ENCODE measurements around the gene ARL6IP4. TPM values are rescaled to one million over a fixed set of nuclear protein-coding genes. Genes with fewer than 3 reads are reported as not detected.

Gene ARL6IP4
- total RNA-seq, 2 donors from 2014 or later: 157 to 284 TPM

DNA sequence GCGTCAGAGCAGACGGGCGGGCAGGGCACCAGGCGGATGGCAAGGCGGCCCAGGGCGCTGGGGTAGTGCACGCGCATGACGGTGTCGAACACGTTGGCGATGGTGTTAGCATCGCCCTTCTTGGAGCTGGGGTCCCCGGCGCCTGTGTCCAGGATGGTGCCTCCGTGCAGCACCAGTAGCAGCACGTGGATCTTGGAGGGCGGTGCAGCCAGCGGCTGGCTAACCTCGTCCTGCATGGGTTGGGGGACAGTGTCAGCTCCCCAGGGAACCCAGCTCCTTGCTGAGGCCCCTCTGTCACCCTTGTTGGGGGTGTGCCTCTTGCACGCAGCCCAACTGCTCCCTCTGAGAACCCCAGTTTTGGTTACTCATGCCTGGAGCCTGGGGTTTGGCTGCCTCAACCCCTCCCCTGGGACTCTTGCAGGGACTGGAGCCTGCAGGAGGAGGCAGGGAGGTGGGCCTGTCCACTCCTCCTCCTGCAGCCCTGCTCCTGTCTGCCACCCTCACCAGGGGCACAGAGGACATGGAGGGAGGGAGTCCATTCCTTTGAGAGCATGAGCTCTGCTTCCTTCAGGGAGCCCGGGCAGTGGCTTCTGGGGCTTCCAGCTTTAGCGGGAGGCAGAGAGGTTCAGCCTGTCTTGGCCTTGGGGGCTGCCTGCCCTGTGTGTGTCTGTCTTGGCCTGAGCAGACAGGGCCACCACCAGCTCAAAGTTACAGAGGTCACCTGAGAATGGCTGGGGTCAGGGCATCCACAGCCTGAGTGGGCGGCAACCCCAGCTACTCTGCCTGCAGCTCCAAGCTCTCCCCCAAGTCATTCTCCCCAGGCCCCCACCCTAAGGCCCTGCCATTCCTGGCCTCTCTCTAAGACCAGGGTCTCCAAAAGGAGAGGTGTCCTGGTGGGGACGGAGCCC, 17.1 kb downstream of the ARL6IP4 start:
- Histone ChIP-seq H3K27me3 (no peaks in the 10 kb centered on the region), H3K36me3 (peaks cover 25% of the 10 kb centered on the region), H3K9me3 (no peaks in the 10 kb centered on the region), H3K4me1 (peaks cover 0 to 18% of the 10 kb centered on the region in 2 donors), H3K27ac (no peak overlapping the region), H3K4me3 (no peak overlapping the region)
- TF ChIP-seq, protein P1, sequence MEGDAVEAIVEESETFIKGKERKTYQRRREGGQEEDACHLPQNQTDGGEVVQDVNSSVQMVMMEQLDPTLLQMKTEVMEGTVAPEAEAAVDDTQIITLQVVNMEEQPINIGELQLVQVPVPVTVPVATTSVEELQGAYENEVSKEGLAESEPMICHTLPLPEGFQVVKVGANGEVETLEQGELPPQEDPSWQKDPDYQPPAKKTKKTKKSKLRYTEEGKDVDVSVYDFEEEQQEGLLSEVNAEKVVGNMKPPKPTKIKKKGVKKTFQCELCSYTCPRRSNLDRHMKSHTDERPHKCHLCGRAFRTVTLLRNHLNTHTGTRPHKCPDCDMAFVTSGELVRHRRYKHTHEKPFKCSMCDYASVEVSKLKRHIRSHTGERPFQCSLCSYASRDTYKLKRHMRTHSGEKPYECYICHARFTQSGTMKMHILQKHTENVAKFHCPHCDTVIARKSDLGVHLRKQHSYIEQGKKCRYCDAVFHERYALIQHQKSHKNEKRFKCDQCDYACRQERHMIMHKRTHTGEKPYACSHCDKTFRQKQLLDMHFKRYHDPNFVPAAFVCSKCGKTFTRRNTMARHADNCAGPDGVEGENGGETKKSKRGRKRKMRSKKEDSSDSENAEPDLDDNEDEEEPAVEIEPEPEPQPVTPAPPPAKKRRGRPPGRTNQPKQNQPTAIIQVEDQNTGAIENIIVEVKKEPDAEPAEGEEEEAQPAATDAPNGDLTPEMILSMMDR (IDR thresholded peaks at IDR 0.05): no peak
- no peak for DNase-seq (ENCODE audit: low spot score)

- DNase-seq (ENCODE audit: low spot score): no peak
- Histone ChIP-seq H3K36me3 (peaks cover 25% of the 10 kb centered on the region), H3K4me1 (peaks cover 0 to 18% of the 10 kb centered on the region in 2 donors), H3K9me3 (no peaks in the 10 kb centered on the region), H3K27me3 (no peaks in the 10 kb centered on the region), H3K27ac (no peak overlapping the region), H3K4me3 (no peak overlapping the region)
- TF ChIP-seq, protein P1 (IDR thresholded peaks at IDR 0.05): no peak
Observed at GRCh38 chr12:122998316-122998715, 17.8 kb downstream of the ARL6IP4 start.

GRCh38 chr12:122999196-122999946, 18.9 kb downstream of the ARL6IP4 start:
- Histone ChIP-seq H3K9me3 (no peaks in the 10 kb centered on the region), H3K36me3 (peaks cover 29% of the 10 kb centered on the region), H3K4me1 (peaks cover 0 to 18% of the 10 kb centered on the region in 2 donors), H3K27ac (no peak overlapping the region), H3K4me3 (no peak overlapping the region), H3K27me3 (no peaks in the 10 kb centered on the region)
- TF ChIP-seq, protein P1 (IDR thresholded peaks at IDR 0.05): no peak
- DNase-seq (ENCODE audit: low spot score): no peak

- DNase-seq (ENCODE audit: low spot score): no peak
- H3K4me1 ChIP-seq: peaks cover 0 to 16% of the 10 kb centered on the region in 2 donors
- no peak overlapping the region for H3K4me3 ChIP-seq
- no peaks in the 10 kb centered on the region for H3K9me3 ChIP-seq
- no peak overlapping the region for H3K27ac ChIP-seq
- no peaks in the 10 kb centered on the region for H3K27me3 ChIP-seq
- peaks cover 35% of the 10 kb centered on the region for H3K36me3 ChIP-seq
- TF ChIP-seq, protein P1 (IDR thresholded peaks at IDR 0.05): no peak
Observed at GRCh38 chr12:122999986-123000420, 19.5 kb downstream of the ARL6IP4 start.

GRCh38 chr12:123000578-123000977, 20.1 kb downstream of the ARL6IP4 start:
- TF ChIP-seq, protein P1 (IDR thresholded peaks at IDR 0.05): no peak
- Histone ChIP-seq H3K27ac (no peak overlapping the region), H3K36me3 (peaks cover 40% of the 10 kb centered on the region), H3K4me1 (peaks cover 0 to 10% of the 10 kb centered on the region in 2 donors), H3K4me3 (no peak overlapping the region), H3K27me3 (no peaks in the 10 kb centered on the region), H3K9me3 (no peaks in the 10 kb centered on the region)
- DNase-seq (ENCODE audit: low spot score): no peak
